HG03039 (cell line): ENCODE measurements around the gene PLP1.
"Not testable (repeated sequence)": the region's sequence is repeated elsewhere in the genome, so short reads cannot be mapped to it uniquely, and the experiment has no call there.

Source experiments
- ATAC-seq: cut with Tn5 transposase; IDR thresholded peaks from one replicate; pipeline ENCODE4 v1.9.1; 2021; ENCODE audit warnings: mild to moderate bottlenecking, moderate library complexity; ENCODE audit not compliant: unreplicated experiment

PLP1 gene

GRCh38 chrX:103780336-103781061 lies 3.9 kb downstream of the PLP1 start:
- ATAC-seq = no peak

GRCh38 chrX:103781062-103781402 lies 4.4 kb downstream of the PLP1 start:
- ATAC-seq = no peak

- no peak for ATAC-seq
These were observed 5.1 kb downstream of the PLP1 start for GRCh38 chrX:103781706-103782105.

GRCh38 chrX:103782640-103783039 lies 6.0 kb downstream of the PLP1 start:
- ATAC-seq = no peak

- no peak for ATAC-seq
These were observed 6.6 kb downstream of the PLP1 start for GRCh38 chrX:103783196-103783595.

- ATAC-seq = no peak
These were observed 7.3 kb downstream of the PLP1 start for GRCh38 chrX:103783971-103784370.

GRCh38 chrX:103789004-103789403 lies 12.4 kb downstream of the PLP1 start:
- peak; percentile 49 for ATAC-seq

GRCh38 chrX:103791228-103791627 lies 14.6 kb downstream of the PLP1 start:
- ATAC-seq = no peak

GRCh38 chrX:103791826-103792485 lies 15.3 kb downstream of the PLP1 start:
- ATAC-seq = no peak

- ATAC-seq = no peak
These were observed 16.4 kb downstream of the PLP1 start for GRCh38 chrX:103792916-103793544.

GRCh38 chrX:103793545-103793940 lies 16.9 kb downstream of the PLP1 start:
- no peak for ATAC-seq

- no peak for ATAC-seq
These were observed 17.5 kb downstream of the PLP1 start for GRCh38 chrX:103794119-103794518.

GRCh38 chrX:103797691-103798090 lies 21.1 kb downstream of the PLP1 start:
- ATAC-seq = no peak

GRCh38 chrX:103800318-103800717 lies 23.7 kb downstream of the PLP1 start:
- no peak for ATAC-seq

GRCh38 chrX:103805860-103806259 lies 29.2 kb downstream of the PLP1 start:
- no peak for ATAC-seq

GRCh38 chrX:103806862-103807474 lies 30.3 kb downstream of the PLP1 start:
- no peak for ATAC-seq

- ATAC-seq = no peak
These were observed 35.2 kb downstream of the PLP1 start for GRCh38 chrX:103811858-103812257.

- not testable (repeated sequence) for ATAC-seq
These were observed 40.5 kb downstream of the PLP1 start for GRCh38 chrX:103817101-103817500.

GRCh38 chrX:103817502-103817901 lies 40.9 kb downstream of the PLP1 start:
- ATAC-seq = no peak

GRCh38 chrX:103818842-103819619 lies 42.4 kb downstream of the PLP1 start:
- no peak for ATAC-seq

- ATAC-seq = not testable (repeated sequence)
These were observed 44.2 kb downstream of the PLP1 start for GRCh38 chrX:103820802-103821201.
